ENCODE data around the gene UBL4B.
A peak's percentile ranks its signal among the peaks of the same experiment; 100 is the strongest.
"Not testable (repeated sequence)": the region's sequence is repeated elsewhere in the genome, so short reads cannot be mapped to it uniquely, and the experiment has no call there.

UBL4B gene

DNA sequence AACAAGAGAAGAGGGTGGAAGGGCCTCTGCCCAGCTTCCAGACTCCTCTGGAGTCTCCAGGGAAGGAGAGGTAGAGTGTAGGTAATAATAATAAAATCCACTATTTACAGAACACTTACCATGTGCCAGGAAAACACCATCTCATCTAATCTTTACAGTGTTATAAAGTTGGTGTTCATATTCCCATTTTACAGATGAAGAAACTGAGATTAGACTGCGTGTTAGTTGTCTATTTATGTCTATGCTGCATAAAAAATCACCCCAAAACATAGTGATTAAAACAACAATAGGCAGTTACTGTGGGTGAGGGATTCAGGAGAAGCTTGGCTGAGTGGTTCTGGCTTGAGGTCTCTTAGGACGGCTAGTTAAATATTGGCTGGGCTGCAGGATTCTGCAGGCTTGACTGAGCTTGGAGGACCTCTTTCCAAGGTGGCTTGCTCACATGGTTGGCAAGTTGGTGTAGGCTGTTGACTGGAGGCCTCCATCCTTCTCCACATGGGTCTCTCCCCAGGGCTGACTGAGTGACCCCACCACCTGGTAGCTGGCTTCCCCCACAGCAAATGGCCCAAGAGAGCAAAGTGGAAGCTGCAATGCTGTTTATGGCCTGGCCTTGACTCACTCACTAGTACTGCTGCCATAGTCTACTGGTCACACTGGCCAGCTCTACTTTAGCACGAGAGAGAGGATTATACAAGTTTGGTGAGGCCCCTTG lies 35.3 kb upstream of the UBL4B start:
- no peaks in the 10 kb centered on the region for H3K9me3 Mint-ChIP-seq
- no peak overlapping the region for H3K4me3 Mint-ChIP-seq
- no peak overlapping the region for H3K27ac Mint-ChIP-seq
- DNase-seq (no peak), ATAC-seq (replicated peaks) (no peak)
- H3K36me3 Mint-ChIP-seq = peaks cover 0 to 2% of the 10 kb centered on the region in 2 donors
- peaks cover 59 to 60% of the 10 kb centered on the region in 2 donors for H3K27me3 Mint-ChIP-seq
- H3K4me1 Mint-ChIP-seq = no peaks in the 10 kb centered on the region

DNA sequence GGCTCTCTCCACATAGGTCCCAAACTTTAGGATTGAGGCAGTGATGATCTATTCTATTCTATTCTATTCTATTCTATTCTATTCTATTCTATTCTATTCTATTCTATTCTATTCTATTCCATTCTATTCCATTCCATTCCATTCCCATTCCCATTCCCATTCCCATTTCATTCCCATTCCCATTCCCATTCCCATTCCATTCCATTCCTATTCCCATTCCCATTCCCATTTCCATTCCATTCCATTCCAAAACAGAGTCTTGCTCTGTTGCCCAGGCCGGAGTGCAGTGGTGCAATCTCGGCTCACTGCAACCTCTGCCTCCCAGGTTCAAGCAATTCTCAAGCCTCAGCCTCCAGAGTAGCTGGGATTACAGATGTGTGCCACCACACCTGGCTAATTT lies 32.2 kb upstream of the UBL4B start:
- H3K4me1 Mint-ChIP-seq = peaks cover 12 to 14% of the 10 kb centered on the region in 2 donors
- not testable (repeated sequence) for ATAC-seq (replicated peaks); H3K4me3 Mint-ChIP-seq; H3K9me3 Mint-ChIP-seq; DNase-seq; H3K27ac Mint-ChIP-seq; H3K36me3 Mint-ChIP-seq
- H3K27me3 Mint-ChIP-seq = peaks cover 61 to 71% of the 10 kb centered on the region in 2 donors

DNA sequence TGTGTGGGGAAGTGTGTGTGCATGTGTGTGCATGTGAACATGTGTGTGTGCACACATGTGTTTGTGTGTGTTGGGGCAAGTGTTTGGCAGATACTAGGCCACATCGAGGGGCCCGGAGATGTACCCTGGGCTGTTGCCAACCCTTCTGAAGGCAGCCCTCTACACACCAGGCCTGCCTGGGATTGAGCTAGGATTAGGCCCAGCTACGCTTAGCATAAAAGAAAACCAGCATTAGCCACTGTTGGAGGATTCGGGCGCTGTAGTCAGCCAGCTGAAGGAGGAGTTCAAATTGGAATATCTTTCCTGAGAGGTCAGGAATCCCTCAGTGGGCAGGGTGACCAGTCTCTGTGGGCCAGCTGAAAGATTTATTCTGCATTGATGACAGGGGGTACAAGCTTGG lies 31.2 kb upstream of the UBL4B start:
- no peak for ATAC-seq (replicated peaks)
- no peaks in the 10 kb centered on the region for H3K9me3 Mint-ChIP-seq

DNA sequence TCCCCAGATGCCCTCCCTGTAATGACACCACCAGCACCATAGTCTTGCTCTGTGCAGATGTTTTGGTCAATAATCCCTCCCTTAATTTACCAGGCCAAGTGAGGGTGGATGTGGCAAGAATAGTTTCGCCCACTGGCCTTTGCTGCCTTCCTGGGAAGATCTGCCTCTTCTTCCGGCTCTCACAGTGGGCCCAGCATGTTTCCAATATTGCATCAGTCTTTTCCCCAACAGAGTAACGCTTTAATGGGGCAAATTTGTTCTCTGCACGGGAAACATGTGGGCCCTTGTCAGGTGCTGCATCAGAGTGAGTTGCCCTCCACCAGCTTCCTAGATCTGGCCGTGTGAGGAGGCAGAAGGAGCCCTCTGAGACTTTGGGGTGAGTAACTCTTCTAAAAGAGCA lies 29.8 kb upstream of the UBL4B start:
- peaks cover 12 to 14% of the 10 kb centered on the region in 2 donors for H3K4me1 Mint-ChIP-seq
- no peak overlapping the region for H3K27ac Mint-ChIP-seq
- no peaks in the 10 kb centered on the region for H3K9me3 Mint-ChIP-seq
- peaks cover 67 to 70% of the 10 kb centered on the region in 2 donors for H3K27me3 Mint-ChIP-seq
- no peak for DNase-seq
- H3K4me3 Mint-ChIP-seq = peak overlapping the region in 1 of 2 donors; percentile 33
- H3K36me3 Mint-ChIP-seq = peaks cover 0 to 2% of the 10 kb centered on the region in 2 donors
- ATAC-seq (replicated peaks) = no peak

More for the DNA sequence above, 31.2 kb upstream of the UBL4B start:
- Mint-ChIP-seq H3K27ac (no peak overlapping the region), H3K4me1 (peaks cover 12 to 14% of the 10 kb centered on the region in 2 donors), H3K4me3 (no peak overlapping the region), H3K36me3 (peaks cover 0 to 4% of the 10 kb centered on the region in 2 donors), H3K27me3 (peaks cover 62 to 73% of the 10 kb centered on the region in 2 donors)
- DNase-seq = no peak

DNA sequence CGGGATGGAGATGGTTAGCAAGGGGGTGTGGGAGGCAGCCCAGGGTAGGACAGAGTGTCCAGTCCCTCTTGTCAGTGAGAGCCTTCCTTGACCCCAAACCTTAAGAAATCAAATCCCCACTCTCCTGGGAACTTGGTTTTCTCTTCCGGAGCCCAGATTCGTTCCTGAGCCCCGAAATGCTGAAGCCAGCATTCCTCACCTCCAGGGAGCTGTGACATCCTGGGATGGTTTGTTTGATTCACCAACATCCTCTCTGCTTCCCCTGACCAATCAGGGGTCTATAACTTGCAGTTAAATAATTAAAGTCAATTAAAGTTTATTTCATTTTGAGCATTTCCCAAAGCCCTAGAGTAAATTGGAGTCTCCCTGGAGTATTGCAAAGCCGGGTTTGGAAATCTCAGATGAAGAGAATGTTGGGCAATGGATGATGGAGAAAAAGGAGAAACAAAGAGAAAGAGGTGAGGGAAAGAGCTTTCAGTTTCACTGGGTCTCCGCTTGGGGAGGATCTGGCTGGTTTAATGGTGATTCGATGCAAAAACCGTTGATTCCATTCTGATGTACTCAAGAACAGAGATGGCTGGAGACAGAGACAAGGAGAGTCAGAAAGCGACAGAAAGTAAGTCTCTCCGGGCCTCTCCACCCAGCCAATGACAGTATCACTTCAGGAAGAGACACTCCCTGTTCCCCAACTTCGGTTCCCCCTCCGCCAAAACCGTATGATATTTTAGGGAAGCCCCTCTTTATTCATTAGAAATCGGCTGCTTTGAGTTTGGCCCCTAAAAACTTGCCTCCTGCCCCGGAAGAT lies 29.0 kb upstream of the UBL4B start:
- DNase-seq = no peak
- peak in 1 of 2 donors; percentile 29 for ATAC-seq (replicated peaks)
- peak overlapping the region; percentile 75 to 89 for H3K4me3 Mint-ChIP-seq
- peaks cover 69 to 73% of the 10 kb centered on the region in 2 donors for H3K27me3 Mint-ChIP-seq
- no peaks in the 10 kb centered on the region for H3K9me3 Mint-ChIP-seq
- H3K27ac Mint-ChIP-seq = peak overlapping the region; percentile 89
- H3K36me3 Mint-ChIP-seq = peaks cover 0 to 2% of the 10 kb centered on the region in 2 donors
- peaks cover 15 to 19% of the 10 kb centered on the region in 2 donors for H3K4me1 Mint-ChIP-seq

DNA sequence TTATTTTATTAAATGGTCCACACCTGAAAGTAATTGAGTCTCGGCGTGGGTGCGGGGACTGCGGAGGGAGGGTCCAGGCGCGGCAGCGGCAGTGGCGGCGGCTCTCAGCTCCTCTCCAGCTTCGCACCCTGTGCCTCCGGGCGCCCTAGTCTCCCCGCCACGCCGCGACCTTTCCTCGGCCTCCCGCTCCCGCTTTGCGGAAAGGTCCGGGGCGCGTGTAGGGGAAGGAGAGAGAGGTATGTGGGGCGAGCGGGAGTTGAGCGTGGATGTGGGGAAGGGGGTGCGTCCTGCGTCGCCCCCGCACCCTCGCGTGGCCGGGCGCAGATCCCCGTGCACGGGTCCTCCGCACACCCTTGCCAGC lies 28.4 kb upstream of the UBL4B start:
- Mint-ChIP-seq H3K4me3 (peak overlapping the region; percentile 75 to 89), H3K4me1 (peaks cover 17 to 19% of the 10 kb centered on the region in 2 donors), H3K27me3 (peaks cover 63 to 77% of the 10 kb centered on the region in 2 donors), H3K27ac (peak overlapping the region; percentile 89), H3K9me3 (no peaks in the 10 kb centered on the region), H3K36me3 (peaks cover 0 to 2% of the 10 kb centered on the region in 2 donors)
- ATAC-seq (replicated peaks) (peak; percentile 10 to 28), DNase-seq (no peak)

DNA sequence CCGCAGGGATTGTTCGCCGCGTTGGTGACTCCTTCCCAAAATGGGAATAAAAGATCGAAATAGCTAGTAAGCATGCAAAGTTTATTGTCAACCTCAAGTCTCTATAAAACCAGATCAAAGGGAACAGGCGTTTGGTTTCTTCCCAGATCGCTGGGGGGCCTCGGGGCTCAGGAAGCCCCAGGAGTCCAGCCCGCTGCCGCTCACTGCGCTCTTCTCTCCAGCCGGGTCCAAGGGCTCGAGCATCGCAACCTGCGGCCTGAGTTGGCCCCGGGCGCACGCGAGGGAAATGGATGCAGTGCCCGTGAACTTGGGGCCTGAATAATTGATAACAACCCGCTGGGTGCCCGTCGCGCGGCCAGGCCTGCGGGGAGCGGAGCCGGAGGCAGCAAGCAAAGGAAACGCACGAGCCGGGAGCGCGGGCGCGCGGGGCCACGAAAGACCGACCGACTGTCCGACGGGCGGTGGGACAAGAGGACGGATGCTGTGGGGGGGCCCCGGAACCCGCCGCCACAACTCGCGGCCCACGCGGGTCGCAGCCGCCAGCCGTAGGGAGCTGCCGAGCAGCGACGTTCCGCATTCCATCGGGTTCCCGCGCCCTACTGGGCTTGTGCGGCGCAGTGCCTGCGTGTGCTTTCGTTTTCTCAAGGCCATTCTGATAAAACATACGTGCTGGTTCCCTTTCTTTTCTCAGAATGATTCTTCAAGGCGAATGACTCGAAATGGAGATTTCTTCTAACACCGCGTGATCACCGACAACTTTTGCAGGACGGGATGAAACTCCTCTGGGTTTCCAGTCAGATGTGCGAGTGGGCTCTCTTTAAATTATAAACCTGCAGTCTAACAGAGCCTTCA lies 27.8 kb upstream of the UBL4B start:
- Mint-ChIP-seq H3K4me3 (peak overlapping the region; percentile 75 to 89), H3K4me1 (peaks cover 17 to 19% of the 10 kb centered on the region in 2 donors), H3K9me3 (no peaks in the 10 kb centered on the region), H3K36me3 (peaks cover 0 to 2% of the 10 kb centered on the region in 2 donors), H3K27ac (peak overlapping the region; percentile 89), H3K27me3 (peaks cover 57 to 72% of the 10 kb centered on the region in 2 donors)
- DNase-seq = peak; percentile 28
- peak; percentile 77 to 78 for ATAC-seq (replicated peaks)

DNA sequence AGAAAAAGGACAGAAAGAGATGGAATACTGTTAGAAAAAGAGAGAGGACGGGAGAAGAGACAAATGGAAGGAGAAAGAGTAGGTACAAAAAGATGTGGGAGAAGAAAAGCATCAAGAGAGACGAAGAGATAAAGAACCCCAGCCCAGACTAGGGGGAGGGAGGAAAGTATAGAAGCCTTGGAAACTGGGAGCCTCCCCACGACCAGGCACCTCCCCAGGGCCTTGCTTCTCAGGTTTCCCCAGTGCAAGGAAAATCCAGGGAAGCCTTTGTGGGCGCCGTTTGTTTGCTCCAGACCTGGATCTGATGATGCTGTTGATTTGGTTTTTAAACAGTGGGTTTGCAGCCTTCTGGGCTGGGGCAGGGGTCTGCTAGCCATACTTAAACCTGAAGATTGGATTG lies 26.6 kb upstream of the UBL4B start:
- H3K4me3 Mint-ChIP-seq = no peak overlapping the region
- no peak for DNase-seq
- peaks cover 17 to 19% of the 10 kb centered on the region in 2 donors for H3K4me1 Mint-ChIP-seq
- H3K36me3 Mint-ChIP-seq = peaks cover 0 to 2% of the 10 kb centered on the region in 2 donors
- H3K27ac Mint-ChIP-seq = no peak overlapping the region
- H3K27me3 Mint-ChIP-seq = peaks cover 46 to 60% of the 10 kb centered on the region in 2 donors
- no peak for ATAC-seq (replicated peaks)
- H3K9me3 Mint-ChIP-seq = no peaks in the 10 kb centered on the region

DNA sequence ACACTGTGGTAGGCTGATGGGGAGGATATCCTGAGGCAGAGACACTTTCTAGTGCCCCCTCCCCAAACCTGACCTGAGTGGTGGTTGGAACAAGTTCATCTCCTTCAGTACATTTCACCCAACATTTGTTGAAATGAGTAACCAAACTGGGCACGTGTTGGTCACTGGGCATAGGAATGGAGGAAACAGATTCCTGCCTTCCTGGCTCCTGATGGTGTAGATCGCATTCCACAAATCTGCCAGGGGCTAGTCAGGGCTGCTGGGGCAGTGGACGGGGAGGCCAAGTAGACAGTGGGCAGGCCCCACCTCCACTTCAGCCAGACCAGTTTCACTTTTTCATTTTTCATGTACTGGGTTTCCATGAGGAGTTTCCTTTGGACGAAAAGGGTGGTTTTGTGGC lies 25.3 kb upstream of the UBL4B start:
- no peak for ATAC-seq (replicated peaks)
- peaks cover 36 to 50% of the 10 kb centered on the region in 2 donors for H3K27me3 Mint-ChIP-seq

DNA sequence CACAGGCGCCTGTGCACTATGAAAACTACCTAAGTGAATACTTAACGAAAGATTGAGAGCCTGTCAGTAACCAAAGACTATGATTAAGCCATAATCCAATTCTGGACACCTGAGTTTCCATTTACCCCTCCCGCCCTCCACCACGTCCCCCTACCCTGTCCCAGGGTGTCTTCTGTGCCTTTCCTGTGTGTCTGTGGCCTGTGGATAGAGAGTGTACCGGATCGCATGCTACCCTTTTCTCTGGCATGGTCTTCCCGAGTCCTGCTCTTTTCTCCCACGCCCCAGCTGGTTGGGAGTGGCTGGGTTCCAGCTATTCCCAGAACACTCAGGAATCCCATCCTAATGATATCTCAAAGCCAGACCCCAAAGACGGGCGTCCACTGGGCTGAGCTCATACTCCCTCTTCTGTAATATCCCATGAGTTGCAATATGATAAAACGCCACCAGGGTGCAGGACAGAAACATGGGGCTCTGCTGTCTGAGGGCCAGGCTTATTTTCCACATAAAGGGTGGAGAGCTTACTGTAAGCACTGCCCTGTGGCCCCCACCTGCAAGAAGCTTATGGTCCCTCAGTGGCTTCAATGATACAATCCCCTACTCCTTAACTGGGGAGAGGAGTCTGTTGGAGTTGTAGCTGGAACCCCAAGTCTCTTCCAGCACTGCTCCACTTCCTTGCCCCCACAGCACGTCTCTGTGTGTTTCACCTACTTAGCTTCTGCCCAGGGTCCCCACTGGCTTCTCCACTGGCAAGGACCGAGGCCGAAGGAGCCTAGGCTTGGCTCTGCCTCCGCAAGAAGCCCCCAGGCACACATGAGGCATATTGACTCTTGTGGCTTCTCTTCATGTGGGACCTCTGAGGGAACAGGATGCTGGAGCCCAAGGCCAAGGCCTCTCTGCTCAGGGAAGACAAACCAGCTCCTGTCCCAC lies 24.2 kb upstream of the UBL4B start:
- no peaks in the 10 kb centered on the region for H3K9me3 Mint-ChIP-seq
- peak overlapping the region; percentile 43 for H3K27ac Mint-ChIP-seq
- ATAC-seq (replicated peaks) = peak; percentile 75
- H3K36me3 Mint-ChIP-seq = peaks cover 0 to 2% of the 10 kb centered on the region in 2 donors
- no peak for DNase-seq
- H3K4me1 Mint-ChIP-seq = peaks cover 18 to 19% of the 10 kb centered on the region in 2 donors
- peaks cover 33 to 47% of the 10 kb centered on the region in 2 donors for H3K27me3 Mint-ChIP-seq
- H3K4me3 Mint-ChIP-seq = no peak overlapping the region

More for the DNA sequence above, 25.3 kb upstream of the UBL4B start:
- no peaks in the 10 kb centered on the region for H3K9me3 Mint-ChIP-seq
- peaks cover 17 to 19% of the 10 kb centered on the region in 2 donors for H3K4me1 Mint-ChIP-seq
- DNase-seq = no peak
- no peak overlapping the region for H3K27ac Mint-ChIP-seq
- no peak overlapping the region for H3K4me3 Mint-ChIP-seq
- H3K36me3 Mint-ChIP-seq = peaks cover 0 to 2% of the 10 kb centered on the region in 2 donors

DNA sequence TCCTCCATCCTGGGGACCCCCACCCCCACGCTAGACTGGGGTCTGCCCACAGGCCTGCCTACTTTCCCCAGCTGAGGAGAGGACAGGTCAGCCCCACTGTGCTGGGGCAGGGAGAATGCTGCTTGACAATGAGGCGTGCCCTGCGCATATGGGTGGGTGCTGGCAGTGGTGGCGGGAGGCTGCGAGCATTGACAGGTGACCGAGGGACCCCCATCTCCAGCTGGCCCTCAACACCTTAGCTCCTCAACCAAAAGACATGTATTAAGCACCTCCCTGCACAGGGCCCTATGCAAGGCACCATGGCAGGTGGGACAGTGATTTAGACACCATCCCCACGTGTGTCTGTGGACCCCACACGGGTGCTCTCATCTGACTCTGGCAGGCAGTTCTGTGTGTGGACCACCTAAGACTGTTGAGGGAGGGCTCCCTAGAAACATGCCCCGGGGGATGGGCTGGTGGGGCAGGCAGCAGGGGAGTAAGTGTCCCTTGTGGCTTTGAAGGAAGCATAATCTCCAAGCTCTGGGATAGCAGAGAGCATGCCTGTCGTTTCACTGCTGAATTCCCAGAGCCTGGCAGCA lies 23.4 kb upstream of the UBL4B start:
- Mint-ChIP-seq H3K27me3 (peaks cover 26 to 40% of the 10 kb centered on the region in 2 donors), H3K36me3 (peaks cover 0 to 2% of the 10 kb centered on the region in 2 donors), H3K27ac (peak overlapping the region; percentile 43), H3K4me3 (no peak overlapping the region), H3K9me3 (no peaks in the 10 kb centered on the region), H3K4me1 (peaks cover 10 to 13% of the 10 kb centered on the region in 2 donors)
- ATAC-seq (replicated peaks) (no peak), DNase-seq (no peak)

DNA sequence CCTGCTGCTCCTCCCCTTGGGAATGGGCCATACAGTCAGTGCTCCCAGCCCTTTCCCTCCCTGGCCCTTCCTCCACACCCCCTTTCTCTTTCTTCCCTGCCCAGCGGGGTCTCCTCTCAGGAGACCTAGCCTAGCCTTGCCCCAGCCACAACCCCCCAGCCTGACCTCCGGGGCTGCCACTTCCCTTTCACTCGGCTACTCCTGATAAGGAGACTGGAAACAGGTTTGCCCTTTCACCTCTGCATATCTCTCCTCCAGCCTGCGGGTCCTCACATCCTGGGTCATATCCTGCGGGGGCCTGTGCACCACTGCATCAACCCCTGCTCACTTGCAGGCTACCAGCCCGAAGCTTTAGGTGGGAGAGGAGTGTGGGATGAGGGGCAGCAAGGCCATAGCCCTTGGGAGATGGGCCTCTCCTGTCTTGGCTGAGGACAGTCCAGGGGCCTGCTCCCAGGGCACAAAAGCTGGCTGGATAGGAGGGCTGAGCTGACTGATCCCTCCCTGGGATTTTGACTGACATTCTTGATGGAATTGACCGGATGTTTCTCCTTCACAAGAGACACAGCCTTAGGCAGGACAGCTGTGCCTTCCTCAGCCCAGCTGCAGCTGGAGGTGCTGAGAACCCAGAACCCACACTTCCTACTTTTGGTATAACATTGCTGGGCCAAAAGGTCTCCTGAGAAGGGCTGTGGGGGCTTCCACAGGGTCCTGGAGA lies 22.5 kb upstream of the UBL4B start:
- peaks cover 4 to 8% of the 10 kb centered on the region in 2 donors for H3K4me1 Mint-ChIP-seq
- H3K9me3 Mint-ChIP-seq = no peaks in the 10 kb centered on the region
- no peak for DNase-seq
- H3K27ac Mint-ChIP-seq = no peak overlapping the region
- no peak for ATAC-seq (replicated peaks)
- peaks cover 31 to 36% of the 10 kb centered on the region in 2 donors for H3K27me3 Mint-ChIP-seq
- H3K36me3 Mint-ChIP-seq = no peaks in the 10 kb centered on the region
- H3K4me3 Mint-ChIP-seq = no peak overlapping the region

Data from stimulated activated naive B cell treated with anti-CD40 and anti-IgM and Interleukin-4, amounts not matched to agents 10 μg/mL and 1 μg/mL and 100 μg/mL, for 72 hours (primary cell).